HG02678 (cell line): Measurements from ENCODE around the gene FAM13C.

ENCODE experiments used
- ATAC-seq: cut with Tn5 transposase; IDR thresholded peaks from one replicate; pipeline ENCODE4 v1.9.1; 2021; ENCODE audit warnings: mild to moderate bottlenecking, moderate library complexity; ENCODE audit not compliant: unreplicated experiment

FAM13C gene

DNA sequence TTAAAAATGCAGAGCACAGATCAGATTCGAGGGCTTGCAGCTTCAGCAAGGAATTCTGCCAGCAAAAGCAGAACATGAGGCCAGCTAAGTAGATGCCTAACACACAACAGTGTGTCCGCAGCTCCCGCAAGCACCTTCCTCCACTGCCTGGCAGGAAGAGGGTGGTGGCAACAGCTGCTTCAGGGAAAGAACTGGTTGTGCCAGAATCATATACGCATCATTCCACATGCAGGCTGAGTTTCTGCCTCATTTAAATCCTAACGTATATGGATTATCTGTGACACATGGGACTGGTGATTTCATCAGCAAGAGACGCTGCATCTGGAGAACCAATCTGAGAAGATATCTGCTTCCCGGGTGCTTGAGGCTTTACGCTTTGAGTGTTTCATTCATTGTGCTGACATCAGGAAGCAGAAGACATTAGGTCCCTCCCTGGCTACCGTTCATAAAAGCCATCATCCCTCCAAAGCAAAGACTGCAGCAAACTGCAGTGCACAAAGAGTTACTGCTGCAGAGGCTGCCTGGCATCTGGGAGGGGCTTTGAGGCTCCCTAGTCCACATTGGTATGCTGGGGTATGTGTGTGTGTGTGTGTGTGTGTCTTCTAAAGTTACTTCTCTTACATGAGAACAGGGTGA lies 78.8 kb downstream of the FAM13C start:
- no peak for ATAC-seq

DNA sequence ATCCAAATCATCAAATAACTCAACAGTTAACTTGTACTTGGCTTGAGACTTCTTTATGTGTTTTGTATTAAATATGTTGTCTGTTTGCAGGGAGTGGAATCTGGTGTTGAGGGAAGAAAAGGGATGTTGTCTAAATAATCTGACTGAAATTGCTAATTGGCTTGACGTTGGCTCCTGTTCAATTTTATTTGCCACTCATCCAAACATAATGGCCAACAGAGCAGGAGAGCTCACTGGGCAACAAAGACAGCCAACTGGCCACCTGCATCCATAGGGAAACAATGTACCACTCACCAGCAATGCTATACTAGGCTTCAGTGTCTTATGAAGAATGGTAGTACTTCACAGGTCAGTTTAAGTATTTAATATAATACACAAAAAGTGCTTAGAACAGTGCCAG lies 80.5 kb downstream of the FAM13C start:
- no peak for ATAC-seq

DNA sequence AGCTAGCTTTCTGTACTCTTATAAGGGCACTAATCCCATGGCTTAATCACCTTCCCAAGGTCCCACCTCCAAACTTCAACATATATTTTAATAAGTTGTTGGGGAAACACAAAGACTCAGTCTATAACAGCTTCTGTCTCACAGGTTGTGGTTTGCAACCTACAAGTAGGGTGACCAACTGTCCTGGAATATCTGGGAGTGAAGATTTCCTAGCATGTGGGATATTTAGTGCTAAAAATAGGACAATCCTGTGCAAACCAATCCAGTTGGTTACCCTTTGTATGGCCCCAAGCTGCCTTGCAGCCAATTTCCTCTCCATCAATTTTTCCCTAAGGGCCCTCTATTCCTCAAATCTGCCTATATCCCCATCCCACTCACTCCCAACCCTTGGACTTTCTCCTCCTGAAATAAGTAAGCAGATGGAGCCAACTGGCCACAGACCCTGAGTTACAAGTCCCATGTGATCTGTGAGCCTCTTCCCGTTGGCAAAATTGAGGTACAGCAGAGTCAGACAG lies 82.3 kb downstream of the FAM13C start:
- ATAC-seq, result no peak

DNA sequence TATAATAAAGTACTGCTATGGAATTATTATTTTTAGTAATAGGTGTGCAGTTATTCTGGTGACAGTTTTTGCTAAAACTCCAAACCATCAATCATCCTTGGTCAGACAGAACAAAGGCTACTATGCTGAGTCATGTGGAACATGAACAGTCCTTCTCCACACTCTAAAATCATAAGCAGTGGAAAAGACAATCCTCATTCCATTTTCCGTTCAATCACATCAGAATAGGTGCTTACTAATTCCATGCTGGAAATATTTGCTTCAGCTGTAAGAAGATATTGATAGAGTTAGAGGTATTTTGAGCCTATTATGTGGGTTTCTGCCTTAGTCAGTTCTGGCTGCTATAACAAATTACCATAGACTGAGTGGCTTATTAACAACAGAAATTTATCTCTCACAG lies 82.9 kb downstream of the FAM13C start:
- no peak for ATAC-seq

DNA sequence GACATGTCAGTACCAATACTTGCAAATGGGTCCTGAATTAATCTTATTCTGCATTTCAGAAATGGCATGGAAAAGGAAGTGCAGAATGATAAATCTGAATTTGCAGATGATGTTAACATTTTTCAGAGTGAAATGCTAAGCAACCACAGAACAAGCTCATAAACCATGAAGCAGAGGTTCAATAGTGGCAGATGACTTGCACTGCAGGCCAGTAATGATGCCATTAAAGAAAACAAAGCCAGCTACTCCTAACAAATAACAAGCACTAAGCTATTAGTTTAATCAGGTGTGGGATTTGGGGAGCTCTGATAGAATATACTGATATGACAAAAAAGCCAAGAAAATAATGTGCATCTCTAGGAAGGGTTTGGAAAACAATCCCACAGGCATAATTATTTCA lies 85.4 kb downstream of the FAM13C start:
- ATAC-seq, result no peak

DNA sequence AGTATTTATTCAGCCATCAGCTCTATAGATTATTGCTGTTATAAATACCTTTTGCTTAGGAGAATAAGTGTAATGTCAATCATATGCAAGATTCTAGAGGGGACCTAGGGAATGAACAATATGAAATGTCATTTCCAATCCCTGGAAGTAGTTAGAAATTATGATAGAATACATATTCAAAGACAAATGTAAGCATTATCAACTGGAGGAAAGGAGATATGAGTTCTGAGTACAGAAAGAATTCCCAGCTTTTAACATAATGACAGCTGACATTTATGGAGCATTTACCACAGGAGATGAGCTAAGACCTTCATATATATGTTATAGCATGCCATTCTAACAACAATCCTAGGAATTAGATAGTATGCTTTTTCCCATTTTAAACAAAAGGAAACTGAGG lies 86.2 kb downstream of the FAM13C start:
- ATAC-seq, result no peak

DNA sequence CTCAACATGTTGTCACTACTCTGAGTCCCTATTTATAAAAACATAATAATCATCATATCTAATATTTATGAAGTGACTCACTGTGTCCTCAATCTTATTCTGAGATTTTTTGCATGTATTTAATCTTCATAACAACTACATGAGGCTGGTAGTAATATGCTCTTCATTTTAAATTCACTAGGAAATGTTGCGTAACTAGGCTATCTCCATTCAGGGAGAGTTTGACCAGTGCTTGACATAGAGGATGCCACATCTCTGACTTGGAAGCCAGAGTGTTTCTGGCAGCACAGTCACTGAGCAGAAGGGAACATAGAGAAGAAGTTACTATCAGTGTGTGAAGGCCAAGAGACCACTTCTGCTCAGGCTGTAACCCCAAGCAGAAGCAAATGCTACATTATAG lies 88.9 kb downstream of the FAM13C start:
- ATAC-seq, result no peak

DNA sequence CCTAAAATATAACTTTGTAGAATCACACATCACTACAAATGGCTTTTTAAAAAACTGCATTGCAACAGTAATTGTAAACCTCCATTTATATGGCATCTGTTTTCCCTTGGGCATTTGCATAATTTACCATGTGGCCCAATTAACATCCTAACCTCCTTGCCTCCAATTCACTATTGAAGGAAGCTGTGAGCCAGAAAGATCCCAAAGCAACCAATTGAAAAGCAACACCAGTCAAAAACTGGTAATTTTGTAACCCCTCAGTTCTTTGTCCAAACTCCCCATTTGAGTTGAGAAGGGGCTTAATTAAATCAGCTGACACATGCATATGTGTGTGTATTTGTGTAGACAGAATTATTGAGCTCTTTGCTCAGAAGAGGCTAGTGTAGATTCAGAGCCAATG lies 90.3 kb downstream of the FAM13C start:
- ATAC-seq, result no peak

DNA sequence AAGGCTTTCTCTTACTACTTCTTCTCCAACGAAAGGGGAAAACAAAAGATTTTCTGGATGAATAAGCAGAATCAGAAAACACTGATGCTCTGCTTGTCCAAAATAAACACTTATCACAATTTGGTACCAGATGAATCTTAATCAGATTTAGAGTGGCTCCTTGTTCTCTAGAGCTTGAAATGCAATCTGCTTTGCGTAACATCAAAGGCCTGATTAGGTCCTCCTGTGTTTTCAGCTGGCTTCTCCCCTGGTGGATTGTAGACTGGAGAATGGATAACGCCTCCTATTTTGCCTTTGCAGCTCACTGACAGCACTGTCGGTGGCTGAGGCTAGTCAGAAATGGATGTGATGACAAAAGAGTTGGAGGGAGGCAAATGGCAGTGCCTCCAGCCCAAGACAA lies 91.2 kb downstream of the FAM13C start:
- ATAC-seq, result no peak

DNA sequence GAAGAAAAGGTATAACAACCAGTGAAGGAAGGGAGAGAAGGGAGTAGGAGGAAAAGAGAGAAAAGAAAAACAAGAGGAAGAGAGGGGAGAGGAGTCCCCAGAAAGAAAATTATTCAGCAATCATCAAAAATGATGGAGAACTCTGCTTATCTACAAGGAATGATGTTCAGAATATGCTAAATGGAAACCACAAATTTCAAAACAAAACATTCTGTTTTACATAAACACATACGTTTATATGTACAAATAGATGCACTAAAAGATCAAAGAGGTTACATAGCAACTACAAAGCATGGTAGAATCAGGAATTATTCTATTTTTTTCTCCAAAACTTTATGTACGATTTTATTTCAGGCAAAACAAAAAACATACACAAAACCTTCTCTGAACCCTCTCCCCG lies 91.9 kb downstream of the FAM13C start:
- no peak for ATAC-seq

DNA sequence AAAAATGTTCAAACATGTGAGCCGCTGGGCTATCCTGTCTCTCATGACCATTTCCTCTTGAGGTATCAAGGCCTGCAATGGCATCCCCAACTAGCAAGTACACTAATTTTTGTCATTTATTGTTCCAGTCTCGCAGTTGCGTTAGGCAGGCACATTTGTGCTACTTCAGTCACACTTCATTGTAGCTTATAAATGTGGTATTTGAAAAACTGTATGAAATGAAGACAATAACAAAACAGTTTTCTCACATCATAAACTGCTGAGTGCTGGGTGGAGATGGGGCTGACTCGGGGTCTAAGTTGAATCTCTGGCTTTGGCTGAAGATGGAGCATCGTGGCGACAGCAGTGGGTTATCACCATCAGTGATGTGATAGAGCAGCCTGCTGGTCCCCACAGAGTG lies 92.7 kb downstream of the FAM13C start:
- ATAC-seq, result no peak

DNA sequence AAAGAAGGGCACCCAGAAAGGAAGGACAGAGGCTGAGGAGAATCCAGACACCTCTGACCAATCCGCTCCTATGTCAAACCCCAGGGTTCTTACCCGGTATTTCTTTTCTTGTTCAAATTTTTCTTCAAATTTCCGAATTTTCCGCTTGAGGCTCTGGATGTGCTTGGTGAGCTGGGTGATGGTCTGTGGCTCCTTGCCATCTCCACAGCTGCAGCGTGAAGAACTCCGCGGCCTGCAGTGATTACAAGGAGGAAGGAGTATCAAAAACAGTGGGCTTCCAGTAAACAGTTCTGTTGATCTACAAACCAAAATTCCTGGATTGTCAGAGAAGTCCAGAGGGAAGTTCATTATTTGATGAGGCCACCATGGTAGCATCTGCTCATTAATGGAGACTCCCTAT lies 93.9 kb downstream of the FAM13C start:
- no peak for ATAC-seq

DNA sequence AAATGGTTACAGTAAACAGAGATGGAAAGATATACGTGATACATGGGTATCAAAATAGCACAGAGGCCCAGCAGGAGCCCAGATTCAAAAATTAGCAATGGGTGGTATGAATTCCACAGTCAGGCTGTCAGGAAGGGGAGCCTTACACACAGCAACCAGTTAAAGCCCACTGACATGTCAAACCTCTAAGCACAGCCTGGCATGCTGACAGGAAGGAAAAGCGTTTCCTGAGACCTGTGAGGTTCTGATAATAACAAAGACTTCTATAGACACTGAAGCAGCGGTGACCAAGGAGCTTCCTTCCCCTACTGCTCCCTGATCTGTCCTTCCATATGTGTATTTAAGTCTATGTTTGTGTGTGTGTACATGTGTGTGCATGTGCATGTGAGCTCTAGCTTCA lies 96.0 kb downstream of the FAM13C start:
- ATAC-seq, result no peak

DNA sequence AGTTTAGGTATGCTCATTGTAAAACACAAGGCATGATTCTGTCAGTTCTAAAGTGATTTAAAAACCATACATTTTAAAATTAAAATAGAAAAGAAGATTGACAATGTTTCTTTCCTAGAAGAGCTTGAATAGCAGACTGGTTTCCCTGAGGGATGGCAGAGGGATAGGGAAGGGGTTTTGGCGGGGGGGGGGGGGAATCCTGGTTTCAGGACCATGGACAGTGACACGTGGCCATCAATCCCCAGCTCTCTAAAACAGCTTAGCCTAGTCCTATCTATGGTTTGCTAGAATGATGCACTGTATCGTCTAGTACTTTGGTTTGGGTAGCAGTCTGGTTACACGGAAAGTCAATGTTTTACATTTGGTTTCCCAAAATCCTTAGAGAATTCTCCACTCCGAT lies 97.2 kb downstream of the FAM13C start:
- ATAC-seq, result no peak

DNA sequence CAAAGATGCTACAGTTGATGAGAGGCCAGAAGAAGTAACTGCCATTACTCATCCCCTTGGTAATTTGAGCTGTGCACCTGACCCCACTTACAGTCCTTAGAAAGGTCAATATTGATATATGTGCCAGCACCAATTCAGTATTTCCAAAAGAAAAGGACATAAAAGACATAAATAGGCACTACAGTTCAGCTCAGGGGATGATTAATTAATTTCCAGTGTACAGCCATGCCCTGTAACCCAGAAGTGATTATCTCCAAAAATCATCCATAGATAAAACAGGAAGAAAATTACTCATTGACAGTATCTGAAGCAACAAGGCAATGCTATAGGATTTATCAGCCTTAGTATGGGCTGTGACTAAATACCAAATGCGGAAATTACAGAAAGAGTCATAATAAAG lies 103.5 kb downstream of the FAM13C start:
- no peak for ATAC-seq

DNA sequence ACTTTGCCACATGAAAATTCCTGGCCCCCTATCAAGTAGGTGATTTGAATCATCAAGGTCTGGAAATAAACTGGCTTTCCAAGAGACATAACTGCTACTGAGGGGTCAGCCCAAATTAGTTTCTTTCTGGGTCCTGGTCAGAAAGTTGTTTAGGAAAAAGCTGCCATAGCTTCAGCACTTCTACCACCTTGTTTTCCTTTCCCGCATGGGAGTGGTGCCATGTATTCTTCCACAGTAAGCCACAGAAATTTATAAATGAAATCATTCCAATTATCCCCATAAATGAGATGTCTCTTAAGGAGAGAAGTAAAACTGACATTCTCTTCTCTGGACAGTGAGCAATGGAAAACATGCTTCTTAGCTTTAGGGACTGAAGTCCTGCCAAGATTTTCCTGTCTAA lies 105.1 kb downstream of the FAM13C start:
- ATAC-seq, result no peak

DNA sequence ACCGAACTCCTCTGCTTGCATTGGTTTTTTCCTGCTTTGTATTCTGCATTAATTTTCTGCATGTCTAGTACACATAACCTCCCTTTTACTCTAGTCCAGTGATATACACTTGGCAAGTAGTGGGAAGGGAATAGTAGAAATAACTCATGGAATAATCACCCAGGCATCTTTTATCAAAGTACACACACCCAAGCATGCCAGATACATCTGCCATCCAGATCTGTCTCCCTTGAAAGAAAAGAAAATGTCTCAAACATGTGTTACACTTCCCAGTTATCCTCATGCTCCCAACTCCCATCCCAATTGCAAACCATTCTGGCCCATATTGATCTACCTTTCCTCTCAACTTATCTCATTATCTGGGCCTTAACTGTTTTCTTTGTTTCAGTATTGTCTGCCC lies 106.9 kb downstream of the FAM13C start:
- no peak for ATAC-seq

DNA sequence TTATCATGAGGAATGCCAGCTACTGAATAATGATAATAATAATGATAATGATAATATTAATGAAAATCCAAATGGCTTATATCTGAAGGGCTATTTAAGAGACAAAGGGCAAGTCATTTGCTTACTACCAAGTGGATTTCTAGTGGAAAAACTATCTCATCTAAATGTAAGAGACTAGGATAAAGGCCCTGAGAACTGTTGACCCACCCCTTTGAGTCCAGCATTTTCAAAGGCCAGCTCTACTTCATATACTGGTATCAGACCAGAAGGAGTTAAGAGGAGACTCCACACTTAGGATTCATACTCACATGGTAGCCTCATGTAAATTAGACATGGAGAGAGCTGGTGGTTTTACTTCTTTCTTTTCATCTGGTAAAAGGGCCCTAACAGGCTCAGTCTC lies 109.9 kb downstream of the FAM13C start:
- ATAC-seq, result no peak

DNA sequence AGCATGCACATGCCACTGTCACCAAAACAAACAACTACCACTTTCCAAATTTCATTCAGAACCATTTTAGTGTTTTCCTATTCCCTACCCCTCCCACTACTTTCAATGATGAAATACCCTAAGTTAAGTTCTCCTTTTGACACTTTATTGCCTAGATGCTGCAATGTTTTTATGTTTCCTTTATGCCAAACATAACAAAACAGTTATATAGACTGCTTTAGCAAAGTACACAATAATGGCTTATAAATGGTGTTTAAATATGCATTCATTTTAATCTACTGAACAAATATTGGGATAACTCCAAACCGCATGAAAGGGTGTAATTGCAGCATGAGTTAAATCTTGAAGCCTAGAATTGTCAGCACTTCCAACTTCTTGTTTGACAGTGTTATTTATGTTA lies 116.7 kb downstream of the FAM13C start:
- no peak for ATAC-seq

DNA sequence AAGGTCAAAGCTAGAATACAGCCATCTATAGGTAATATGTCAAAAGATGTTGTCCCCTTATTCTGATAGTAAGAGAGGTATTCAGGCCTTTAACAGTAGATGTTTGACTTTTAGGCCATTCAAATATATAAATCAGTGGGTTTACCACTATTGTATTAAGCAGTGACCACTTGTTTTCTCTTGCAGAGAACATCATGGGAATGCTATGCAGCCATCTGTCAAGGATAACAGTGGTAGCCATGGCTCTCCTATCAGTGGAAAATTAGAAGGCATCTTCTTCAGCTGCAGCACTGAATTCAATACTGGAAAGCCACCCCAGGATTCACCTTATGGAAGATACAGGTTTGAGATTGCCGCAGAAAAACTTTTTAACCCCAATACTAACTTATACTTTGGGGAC lies 117.5 kb downstream of the FAM13C start:
- no peak for ATAC-seq

DNA sequence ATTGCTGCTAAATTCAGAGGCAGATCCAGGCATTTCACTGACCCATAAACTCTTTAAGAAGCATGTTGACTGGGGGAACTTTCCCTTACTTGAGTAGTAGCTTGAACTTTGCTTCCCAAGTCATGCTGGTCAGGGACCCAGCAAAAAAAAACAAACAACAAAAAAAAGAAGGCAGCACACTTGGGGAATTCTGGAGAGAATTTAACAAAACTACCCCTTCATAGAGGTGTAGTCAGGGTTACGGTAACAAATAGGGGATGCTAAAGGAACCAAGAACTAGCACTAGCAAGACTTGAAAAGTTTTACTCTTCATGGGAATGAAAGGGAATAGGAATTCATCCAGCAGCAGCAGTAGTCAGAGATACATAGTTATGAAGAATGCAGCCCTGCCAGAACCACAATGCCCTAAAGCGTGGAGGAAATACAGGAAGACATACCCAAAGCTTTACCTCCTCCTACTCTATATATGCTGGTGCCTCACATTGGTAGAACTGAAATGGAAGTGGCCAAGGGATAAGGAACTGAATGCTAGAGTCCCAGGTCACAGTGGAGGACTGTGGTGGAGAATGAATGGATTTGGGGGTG lies 118.6 kb downstream of the FAM13C start:
- no peak for ATAC-seq

DNA sequence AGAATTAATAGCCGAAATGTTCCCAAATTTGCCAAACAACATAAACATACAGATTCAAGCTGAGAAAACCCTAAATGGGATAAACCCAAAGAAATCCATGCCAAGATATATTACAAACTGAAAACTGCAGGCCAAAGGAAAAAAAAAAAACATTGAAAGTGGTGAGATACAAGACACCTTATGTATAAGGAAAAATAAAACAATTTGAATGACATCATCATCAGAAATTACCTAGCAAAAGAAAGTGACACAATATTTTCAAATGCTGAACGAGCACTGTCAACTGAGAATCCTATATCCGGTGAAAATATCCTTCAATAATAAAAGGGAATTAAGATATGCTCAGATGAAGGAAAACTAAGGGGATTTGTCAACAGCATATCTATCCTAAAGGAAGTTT lies 119.4 kb downstream of the FAM13C start:
- no peak for ATAC-seq

DNA sequence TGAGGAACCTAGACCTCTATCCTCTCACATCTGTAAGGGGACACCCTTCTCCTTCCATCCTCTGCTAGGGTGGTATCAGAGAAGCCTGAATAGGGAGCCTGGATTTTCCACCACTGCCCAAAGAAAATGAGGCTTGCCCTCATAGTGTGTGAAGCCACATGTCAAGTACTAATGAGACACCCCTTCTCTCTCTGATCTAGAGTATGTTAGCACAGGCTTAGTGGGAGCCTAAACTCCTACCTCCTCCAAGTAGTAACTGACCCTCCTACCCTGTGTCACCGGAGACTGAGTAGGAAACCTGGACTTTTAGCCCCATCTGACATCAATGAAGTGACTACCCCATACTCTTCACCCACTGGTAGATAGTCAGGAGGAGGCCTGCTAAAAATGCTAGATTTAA lies 120.3 kb downstream of the FAM13C start:
- no peak for ATAC-seq
